Measurements from ENCODE around the gene SLFN13.
"Not testable (repeated sequence)": the region's sequence is repeated elsewhere in the genome, so short reads cannot be mapped to it uniquely, and the experiment has no call there.

DNA sequence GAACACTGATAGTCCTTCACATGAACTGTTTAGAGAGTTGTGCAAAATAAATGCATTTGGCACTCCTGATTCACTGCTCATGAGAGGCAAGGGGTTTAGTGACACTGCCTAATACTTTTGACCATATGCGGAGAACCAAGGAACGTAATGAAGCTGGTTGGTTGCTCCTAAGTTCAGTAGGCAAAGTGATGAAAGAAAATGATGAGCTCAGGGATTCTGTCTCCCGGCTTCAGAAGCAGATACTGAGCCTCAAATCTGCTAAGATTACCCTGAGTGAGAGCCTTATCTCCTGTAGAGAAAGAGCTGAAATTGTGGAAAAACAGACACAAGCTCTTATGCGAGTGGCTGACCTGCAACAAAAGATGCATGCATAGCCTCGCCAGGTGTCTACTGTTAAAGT, 5.5 kb upstream of the SLFN13 start:
- TF ChIP-seq, protein P1, sequence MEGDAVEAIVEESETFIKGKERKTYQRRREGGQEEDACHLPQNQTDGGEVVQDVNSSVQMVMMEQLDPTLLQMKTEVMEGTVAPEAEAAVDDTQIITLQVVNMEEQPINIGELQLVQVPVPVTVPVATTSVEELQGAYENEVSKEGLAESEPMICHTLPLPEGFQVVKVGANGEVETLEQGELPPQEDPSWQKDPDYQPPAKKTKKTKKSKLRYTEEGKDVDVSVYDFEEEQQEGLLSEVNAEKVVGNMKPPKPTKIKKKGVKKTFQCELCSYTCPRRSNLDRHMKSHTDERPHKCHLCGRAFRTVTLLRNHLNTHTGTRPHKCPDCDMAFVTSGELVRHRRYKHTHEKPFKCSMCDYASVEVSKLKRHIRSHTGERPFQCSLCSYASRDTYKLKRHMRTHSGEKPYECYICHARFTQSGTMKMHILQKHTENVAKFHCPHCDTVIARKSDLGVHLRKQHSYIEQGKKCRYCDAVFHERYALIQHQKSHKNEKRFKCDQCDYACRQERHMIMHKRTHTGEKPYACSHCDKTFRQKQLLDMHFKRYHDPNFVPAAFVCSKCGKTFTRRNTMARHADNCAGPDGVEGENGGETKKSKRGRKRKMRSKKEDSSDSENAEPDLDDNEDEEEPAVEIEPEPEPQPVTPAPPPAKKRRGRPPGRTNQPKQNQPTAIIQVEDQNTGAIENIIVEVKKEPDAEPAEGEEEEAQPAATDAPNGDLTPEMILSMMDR (IDR thresholded peaks at IDR 0.05) = not testable (repeated sequence)
- not testable (repeated sequence) for TF ChIP-seq ZFX (IDR thresholded peaks at IDR 0.05; ENCODE audit: borderline replicate concordance)

All from 22Rv1 (cell line).